GM15510 (cell line): ENCODE measurements around the gene EDNRB.

Experiments used
- POLR2A ChIP-seq: IDR thresholded peaks from 3 replicates; pipeline ENCODE4 v1.6.1; 2011; ENCODE audit warnings: borderline replicate concordance; ENCODE audit not compliant: insufficient read length; ENCODE audit errors: extremely low read depth

Gene EDNRB

GRCh38 chr13:77903435-77903834 is 15.2 kb downstream of the EDNRB start:
- no peak for TF ChIP-seq POLR2A

DNA sequence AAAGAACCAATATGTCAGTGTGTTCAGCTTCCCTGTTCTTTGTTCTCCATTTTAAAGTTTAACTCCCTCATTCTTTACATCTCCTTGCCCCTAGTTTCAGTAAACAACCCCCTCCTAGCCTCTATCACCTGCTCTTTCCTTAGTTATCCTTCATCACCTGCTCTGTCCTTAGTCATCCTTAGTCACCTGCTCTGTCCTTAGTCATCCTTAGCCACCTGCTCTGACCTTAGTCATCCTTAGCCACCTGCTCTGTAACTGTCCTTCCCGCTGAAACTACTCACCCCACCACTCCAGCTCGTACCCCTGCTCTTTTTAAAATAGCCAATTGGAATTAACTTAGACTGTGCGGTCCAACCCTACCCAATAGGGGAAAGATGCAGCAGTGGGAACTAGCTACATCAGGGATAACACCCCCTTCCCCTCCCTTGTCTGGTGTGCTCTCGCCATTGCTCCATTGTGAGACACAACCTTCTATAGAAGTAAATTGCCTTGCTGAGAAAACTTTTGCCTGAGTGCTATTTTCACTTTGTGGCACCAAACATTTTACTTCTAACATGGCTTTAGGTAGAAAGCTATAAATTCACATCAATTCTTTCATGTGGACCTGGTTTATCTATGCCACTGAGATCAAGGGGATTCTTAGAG is 16.2 kb downstream of the EDNRB start:
- no peak for TF ChIP-seq POLR2A

DNA sequence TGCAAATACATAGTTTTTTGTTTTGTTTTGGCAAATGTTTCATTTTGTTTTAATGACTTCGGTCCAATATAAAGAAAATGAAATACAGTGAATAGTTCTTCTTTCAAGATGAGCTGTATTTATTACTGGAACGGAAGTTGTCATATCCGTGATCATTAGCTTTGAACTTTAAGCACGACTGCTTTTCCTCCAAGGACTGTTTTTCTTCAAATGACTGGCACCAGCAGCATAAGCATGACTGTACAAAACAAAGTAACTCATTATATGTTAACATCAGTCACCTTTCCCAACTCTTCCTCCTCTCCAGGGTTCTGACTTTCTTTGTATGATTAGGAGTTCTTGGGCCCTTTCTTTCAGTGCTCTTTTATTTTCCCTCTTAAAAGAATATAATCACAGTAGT is 20.5 kb downstream of the EDNRB start:
- TF ChIP-seq POLR2A = no peak

DNA sequence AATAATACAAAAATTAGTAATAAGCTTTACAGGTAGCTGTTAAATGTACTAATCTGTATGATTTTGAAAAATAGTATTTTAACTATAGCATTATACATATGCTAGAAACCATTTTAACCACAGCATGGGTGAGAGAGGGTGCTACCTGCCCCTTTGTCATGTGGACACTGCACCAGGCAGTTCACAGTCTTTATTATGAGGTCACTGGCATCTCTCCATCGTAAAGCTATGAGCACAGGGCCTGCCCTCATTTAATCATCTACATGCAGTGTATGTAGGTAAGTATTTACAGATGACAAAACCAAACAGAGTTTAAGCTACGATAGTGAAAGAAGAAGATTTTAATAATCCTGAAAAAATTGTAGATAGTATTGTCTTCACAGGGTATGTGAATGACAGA is 21.7 kb downstream of the EDNRB start:
- TF ChIP-seq POLR2A = no peak

GRCh38 chr13:77896536-77896935 is 22.1 kb downstream of the EDNRB start:
- no peak for TF ChIP-seq POLR2A

DNA sequence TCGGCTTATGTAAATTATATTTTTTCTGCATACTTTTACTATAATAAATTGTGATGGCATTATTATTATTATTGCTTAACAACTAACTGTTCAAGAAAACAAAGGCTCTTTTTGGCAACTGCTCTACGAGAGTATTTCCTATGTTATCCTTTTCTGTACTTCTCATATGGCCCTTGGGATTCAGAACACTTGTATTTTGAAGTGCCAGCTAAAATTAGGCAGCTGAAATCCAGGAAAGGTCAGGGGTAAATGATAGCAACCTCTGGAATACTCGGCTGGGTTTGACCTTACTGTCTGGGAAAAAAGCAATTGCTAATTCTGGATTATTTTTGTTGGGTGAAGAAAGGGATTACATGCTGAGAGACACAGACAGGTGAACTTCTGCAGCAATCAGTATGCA is 23.9 kb downstream of the EDNRB start:
- TF ChIP-seq POLR2A = no peak

DNA sequence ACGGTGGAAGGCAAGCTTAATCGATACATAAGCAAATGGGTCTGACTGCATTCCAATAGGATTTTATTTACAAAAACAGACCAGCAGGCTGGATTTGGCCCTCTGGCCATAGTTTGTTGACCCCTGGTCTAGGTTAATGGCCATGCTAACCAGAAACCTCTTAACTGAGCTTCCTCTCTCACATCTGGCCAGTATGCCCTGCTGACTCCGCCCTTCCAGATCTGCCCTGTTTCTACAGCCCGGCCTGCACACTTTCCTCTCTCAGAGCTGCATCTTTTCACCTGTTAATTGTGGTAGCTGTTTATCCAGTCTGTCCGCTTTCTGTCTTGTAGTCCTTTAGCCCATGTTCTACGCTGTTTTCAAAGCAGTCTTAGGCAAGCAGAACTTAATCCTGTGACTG is 25.6 kb downstream of the EDNRB start:
- TF ChIP-seq POLR2A = no peak

DNA sequence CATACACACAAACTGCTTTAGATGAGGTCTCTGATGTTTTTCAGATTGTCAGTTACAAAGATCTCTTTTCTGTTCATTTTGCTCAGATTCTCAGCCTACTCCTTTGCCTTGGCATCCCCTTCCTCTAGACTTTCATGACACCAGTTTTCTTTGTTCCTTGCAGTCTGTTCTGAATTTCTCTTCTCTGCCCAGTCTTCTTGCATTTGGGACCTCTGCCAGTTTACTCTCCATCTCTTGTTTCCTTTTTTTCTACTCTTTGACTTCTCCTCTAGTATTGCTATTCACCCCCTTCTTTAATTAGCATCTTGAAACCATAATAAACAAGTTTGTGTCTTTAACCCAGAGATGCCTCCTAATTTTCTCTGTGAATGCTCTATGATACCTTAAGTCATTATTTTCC is 26.1 kb downstream of the EDNRB start:
- TF ChIP-seq POLR2A = no peak

DNA sequence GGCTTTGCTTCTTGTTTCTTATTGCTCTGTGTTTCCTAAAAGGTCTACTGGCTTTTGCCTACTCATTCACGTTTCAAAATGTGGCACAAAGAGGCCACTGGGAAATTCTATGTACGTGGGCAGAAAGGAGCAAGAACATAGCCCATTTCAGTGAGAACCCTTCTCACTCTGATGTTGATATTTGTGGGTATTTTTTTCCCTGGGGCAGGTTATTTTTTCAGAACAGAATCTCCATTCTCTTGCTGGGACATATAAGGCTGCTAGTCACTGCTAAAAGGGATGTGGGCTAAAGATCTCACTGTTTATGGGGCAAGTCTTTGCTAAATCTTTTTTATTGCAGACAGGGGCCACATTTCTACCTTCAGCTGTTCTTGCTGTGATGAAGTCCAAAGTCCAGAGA is 27.1 kb downstream of the EDNRB start:
- no peak for TF ChIP-seq POLR2A

- no peak for TF ChIP-seq POLR2A
Observed at GRCh38 chr13:77891041-77891440, 27.6 kb downstream of the EDNRB start.

- no peak for TF ChIP-seq POLR2A
Observed at GRCh38 chr13:77883328-77883727, 35.3 kb downstream of the EDNRB start.

- no peak for TF ChIP-seq POLR2A
Observed at GRCh38 chr13:77878190-77878589, 40.4 kb downstream of the EDNRB start.

GRCh38 chr13:77876176-77876575 is 42.5 kb downstream of the EDNRB start:
- TF ChIP-seq POLR2A = no peak

- TF ChIP-seq POLR2A = no peak
Observed at GRCh38 chr13:77874406-77874805, 44.2 kb downstream of the EDNRB start.

DNA sequence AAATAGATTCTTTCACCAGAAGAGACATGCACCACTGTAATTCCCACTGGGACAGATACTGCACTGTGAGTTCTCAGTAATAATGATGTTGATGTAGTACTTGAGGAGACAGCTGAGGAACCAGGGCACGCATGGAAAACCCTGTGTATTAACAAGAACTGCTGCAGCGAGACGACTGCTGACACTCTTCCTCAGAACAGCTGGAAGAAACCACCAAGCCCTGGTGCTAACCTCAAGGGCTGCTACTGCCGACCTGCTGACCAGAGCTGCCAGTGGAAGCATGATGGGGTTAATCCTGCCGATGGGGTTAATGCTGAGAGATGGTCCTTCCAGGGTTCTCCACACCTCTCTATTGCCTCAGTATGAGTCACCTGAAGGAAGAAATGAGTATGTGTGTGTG is 45.6 kb downstream of the EDNRB start:
- no peak for TF ChIP-seq POLR2A

DNA sequence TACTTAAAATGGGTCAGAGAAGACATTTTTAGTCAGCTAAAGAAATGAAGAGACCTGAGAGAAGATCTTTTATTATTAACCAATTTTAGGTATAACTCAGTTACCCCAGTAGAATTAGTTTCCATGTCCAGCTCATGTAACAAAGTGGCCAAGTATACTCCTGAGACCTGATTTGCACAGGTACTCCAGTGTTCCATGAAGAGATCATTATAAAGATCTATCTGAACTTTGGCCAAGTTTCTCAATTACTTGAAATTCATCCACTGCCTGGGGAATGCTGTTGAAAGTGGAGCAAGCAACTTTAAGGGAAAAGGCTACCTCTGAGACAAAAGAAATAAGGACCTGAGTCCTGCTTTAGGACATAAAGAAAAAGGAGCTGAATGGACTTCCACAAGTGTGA is 47.0 kb downstream of the EDNRB start:
- no peak for TF ChIP-seq POLR2A

GRCh38 chr13:77868717-77869116 is 49.9 kb downstream of the EDNRB start:
- no peak for TF ChIP-seq POLR2A
